ENCODE results near the gene GHRL. TPM values are rescaled to one million over a fixed set of nuclear protein-coding genes. Genes with fewer than 3 reads are reported as not detected.

The GHRL gene
- polyA plus RNA-seq, 2 of the 4 experiments (the other 2 are of a cell fraction): not detected

DNA sequence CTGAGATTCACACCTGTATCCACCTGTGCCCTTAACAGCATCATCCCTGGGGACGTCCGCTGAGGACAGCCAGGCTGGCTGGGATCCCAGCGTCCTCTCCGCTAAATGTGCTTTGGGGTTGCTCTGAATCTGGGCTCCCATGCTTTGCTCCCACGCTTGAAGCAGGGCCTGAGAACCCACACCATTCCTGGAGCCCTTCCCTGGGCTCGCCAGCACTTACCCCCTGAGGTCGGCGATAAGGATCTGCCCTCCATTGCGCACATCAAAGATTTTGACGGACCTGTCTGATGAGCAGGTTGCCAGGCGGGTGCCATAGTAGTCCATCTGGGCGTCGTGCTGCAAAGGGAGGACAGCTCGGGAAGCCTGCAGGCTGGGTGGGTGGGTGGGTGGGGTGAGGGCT, 22.4 kb upstream of the GHRL start:
- ChIA-PET POLR2A (no interaction called here), CTCF (interaction anchor here (1.9 to 3.1 kb wide), 2 partner anchors 11 to 25 kb away, joined by 6 to 19 read pairs; no protein-coding TSS in a partner anchor)
- H3K27ac ChIP-seq: no peak overlapping the region
- WGBS (ENCODE audit: missing lambda C conversion rate): 98% methylated on average over 14 of the region's 14 CpGs
- H3K9me3 ChIP-seq: no peaks in the 10 kb centered on the region
- no peak overlapping the region for H3K4me3 ChIP-seq
- TF ChIP-seq, protein P1, sequence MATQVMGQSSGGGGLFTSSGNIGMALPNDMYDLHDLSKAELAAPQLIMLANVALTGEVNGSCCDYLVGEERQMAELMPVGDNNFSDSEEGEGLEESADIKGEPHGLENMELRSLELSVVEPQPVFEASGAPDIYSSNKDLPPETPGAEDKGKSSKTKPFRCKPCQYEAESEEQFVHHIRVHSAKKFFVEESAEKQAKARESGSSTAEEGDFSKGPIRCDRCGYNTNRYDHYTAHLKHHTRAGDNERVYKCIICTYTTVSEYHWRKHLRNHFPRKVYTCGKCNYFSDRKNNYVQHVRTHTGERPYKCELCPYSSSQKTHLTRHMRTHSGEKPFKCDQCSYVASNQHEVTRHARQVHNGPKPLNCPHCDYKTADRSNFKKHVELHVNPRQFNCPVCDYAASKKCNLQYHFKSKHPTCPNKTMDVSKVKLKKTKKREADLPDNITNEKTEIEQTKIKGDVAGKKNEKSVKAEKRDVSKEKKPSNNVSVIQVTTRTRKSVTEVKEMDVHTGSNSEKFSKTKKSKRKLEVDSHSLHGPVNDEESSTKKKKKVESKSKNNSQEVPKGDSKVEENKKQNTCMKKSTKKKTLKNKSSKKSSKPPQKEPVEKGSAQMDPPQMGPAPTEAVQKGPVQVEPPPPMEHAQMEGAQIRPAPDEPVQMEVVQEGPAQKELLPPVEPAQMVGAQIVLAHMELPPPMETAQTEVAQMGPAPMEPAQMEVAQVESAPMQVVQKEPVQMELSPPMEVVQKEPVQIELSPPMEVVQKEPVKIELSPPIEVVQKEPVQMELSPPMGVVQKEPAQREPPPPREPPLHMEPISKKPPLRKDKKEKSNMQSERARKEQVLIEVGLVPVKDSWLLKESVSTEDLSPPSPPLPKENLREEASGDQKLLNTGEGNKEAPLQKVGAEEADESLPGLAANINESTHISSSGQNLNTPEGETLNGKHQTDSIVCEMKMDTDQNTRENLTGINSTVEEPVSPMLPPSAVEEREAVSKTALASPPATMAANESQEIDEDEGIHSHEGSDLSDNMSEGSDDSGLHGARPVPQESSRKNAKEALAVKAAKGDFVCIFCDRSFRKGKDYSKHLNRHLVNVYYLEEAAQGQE (IDR thresholded peaks at IDR 0.05): no peak
- TF ChIP-seq HOXB13 (CRISPR knock-in tag; IDR thresholded peaks at IDR 0.05; ENCODE audit: low read depth) (no peak), JUN (IDR thresholded peaks at IDR 0.05) (no peak), TP53 (CRISPR knock-in tag; IDR thresholded peaks at IDR 0.05) (no peak), CBX8 (IDR thresholded peaks at IDR 0.05) (no peak), MAFK (IDR thresholded peaks at IDR 0.05; ENCODE audit: partially characterized antibody) (no peak), MAZ (IDR thresholded peaks at IDR 0.05; ENCODE audit: borderline replicate concordance, low read depth, low read length) (no peak), FOSB (CRISPR knock-in tag; IDR thresholded peaks at IDR 0.05) (no peak)
- TF ChIP-seq, protein P2, sequence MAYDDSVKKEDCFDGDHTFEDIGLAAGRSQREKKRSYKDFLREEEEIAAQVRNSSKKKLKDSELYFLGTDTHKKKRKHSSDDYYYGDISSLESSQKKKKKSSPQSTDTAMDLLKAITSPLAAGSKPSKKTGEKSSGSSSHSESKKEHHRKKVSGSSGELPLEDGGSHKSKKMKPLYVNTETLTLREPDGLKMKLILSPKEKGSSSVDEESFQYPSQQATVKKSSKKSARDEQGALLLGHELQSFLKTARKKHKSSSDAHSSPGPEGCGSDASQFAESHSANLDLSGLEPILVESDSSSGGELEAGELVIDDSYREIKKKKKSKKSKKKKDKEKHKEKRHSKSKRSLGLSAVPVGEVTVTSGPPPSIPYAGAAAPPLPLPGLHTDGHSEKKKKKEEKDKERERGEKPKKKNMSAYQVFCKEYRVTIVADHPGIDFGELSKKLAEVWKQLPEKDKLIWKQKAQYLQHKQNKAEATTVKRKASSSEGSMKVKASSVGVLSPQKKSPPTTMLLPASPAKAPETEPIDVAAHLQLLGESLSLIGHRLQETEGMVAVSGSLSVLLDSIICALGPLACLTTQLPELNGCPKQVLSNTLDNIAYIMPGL (CRISPR knock-in tag; IDR thresholded peaks at IDR 0.05; ENCODE audit: borderline replicate concordance): no peak
- H3K4me2 ChIP-seq: no peak overlapping the region
- H3K4me1 ChIP-seq: peaks cover 5% of the 10 kb centered on the region; the same call in 2 of the 3 replicates
- ATAC-seq: no peak
- FAIRE-seq: no peak
- DNase-seq (ENCODE audit: low read depth in 1 of 2, low spot score in 1 of 2): no peak

GRCh38 chr3:10312861-10313260, 20.1 kb upstream of the GHRL start:
- Histone ChIP-seq H3K4me2 (no peak overlapping the region), H3K4me3 (no peak overlapping the region), H3K4me1 (no peaks in the 10 kb centered on the region), H3K27ac (no peak overlapping the region), H3K9me3 (no peaks in the 10 kb centered on the region)
- DNase-seq (ENCODE audit: low read depth in 1 of 2, low spot score in 1 of 2): no peak
- POLR2A ChIA-PET: no interaction called here
- CTCF ChIA-PET: interaction anchor here (1.0 to 3.1 kb wide), 2 partner anchors 9 to 426 kb away, joined by 3 to 19 read pairs; no protein-coding TSS in a partner anchor
- TF ChIP-seq ZC3H11A (IDR thresholded peaks at IDR 0.05) (no peak), MYC (IDR thresholded peaks at IDR 0.05; ENCODE audit: borderline replicate concordance, low read length) (no peak), ZSCAN20 (CRISPR knock-in tag; IDR thresholded peaks at IDR 0.05) (no peak), CBX8 (IDR thresholded peaks at IDR 0.05) (no peak), KDM5A (IDR thresholded peaks at IDR 0.05) (no peak), POLR2AphosphoS2 (conservative IDR thresholded peaks at IDR 0.05; ENCODE audit: low read length) (no peak), RAD21 (conservative IDR thresholded peaks at IDR 0.05 in 1 of 2, IDR thresholded peaks at IDR 0.05 in 1 of 2) (no peak), TFCP2L1 (CRISPR knock-in tag; IDR thresholded peaks at IDR 0.05) (no peak), RNF2 (IDR thresholded peaks at IDR 0.05; ENCODE audit: borderline replicate concordance, low read depth) (no peak), ESRRA (IDR thresholded peaks at IDR 0.05; ENCODE audit: borderline replicate concordance, low read length) (no peak), HOXA7 (CRISPR knock-in tag; IDR thresholded peaks at IDR 0.05) (no peak), SMC3 (IDR thresholded peaks at IDR 0.05) (no peak), HEYL (CRISPR knock-in tag; IDR thresholded peaks at IDR 0.05) (no peak), POLR2A (IDR thresholded peaks at IDR 0.05; ENCODE audit: low read length) (no peak), HES2 (IDR thresholded peaks at IDR 0.05) (no peak), RFX5 (IDR thresholded peaks at IDR 0.05) (no peak)
- TF ChIP-seq, protein P3, sequence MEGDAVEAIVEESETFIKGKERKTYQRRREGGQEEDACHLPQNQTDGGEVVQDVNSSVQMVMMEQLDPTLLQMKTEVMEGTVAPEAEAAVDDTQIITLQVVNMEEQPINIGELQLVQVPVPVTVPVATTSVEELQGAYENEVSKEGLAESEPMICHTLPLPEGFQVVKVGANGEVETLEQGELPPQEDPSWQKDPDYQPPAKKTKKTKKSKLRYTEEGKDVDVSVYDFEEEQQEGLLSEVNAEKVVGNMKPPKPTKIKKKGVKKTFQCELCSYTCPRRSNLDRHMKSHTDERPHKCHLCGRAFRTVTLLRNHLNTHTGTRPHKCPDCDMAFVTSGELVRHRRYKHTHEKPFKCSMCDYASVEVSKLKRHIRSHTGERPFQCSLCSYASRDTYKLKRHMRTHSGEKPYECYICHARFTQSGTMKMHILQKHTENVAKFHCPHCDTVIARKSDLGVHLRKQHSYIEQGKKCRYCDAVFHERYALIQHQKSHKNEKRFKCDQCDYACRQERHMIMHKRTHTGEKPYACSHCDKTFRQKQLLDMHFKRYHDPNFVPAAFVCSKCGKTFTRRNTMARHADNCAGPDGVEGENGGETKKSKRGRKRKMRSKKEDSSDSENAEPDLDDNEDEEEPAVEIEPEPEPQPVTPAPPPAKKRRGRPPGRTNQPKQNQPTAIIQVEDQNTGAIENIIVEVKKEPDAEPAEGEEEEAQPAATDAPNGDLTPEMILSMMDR (IDR thresholded peaks at IDR 0.05): no peak
- TF ChIP-seq, protein P2 (CRISPR knock-in tag; IDR thresholded peaks at IDR 0.05; ENCODE audit: borderline replicate concordance): no peak
- ATAC-seq: peak in 1 of 2 experiments; percentile 16; a peak in 2 of 6 replicates
- 93% methylated on average over 3 of the region's 3 CpGs for WGBS (ENCODE audit: missing lambda C conversion rate)
- no peak for FAIRE-seq
